Neural cell (in vitro differentiated cells): ENCODE data around the gene CTBP2. TPM values are rescaled to one million over a fixed set of nuclear protein-coding genes. Genes with fewer than 3 reads are reported as not detected.

Experiments used
- H2AFZ ChIP-seq: fragments of 200-600, 300-800 bp; sonication (generic), shearing (Covaris generic); 2 replicates; pipeline ENCODE4 v1.6.0; 2014; ENCODE audit warnings: low read depth, mild to moderate bottlenecking, antibody characterized with exemption, low read length, moderate library complexity
- H3F3A ChIP-seq: fragments of 200-600 bp; shearing (Covaris generic); 2 replicates; pipeline ENCODE4 v1.6.1; 2016; ENCODE audit warnings: mild to moderate bottlenecking, moderate library complexity, mixed read lengths, antibody characterized with exemption, low read length; ENCODE audit not compliant: insufficient read depth, poor library complexity, severe bottlenecking
- H3K27ac ChIP-seq: fragments of 200-600, 300-800 bp; sonication (generic), shearing (Covaris generic); 2 replicates; pipeline ENCODE4 v1.5.1; 2014; ENCODE audit warnings: mild to moderate bottlenecking, low read length, moderate library complexity
- H3K27me3 ChIP-seq: fragments of 300-800, 200-600 bp; sonication (generic), shearing (Covaris generic); 2 replicates; pipeline ENCODE4 v1.6.0; 2014; ENCODE audit warnings: mild to moderate bottlenecking, low read depth, low read length, moderate library complexity; ENCODE audit not compliant: insufficient read depth
- H3K36me3 ChIP-seq: fragments of 300-800, 200-600 bp; sonication (generic), shearing (Covaris generic); 2 replicates; pipeline ENCODE4 v1.5.1; 2014; ENCODE audit warnings: mild to moderate bottlenecking, antibody characterized with exemption, low read length, moderate library complexity; ENCODE audit not compliant: insufficient read depth
- H3K4me2 ChIP-seq: fragments of 300-800, 200-600 bp; sonication (generic), shearing (Covaris generic); 2 replicates; pipeline ENCODE4 v1.6.0; 2014; ENCODE audit warnings: mild to moderate bottlenecking, low read length
- H3K4me3 ChIP-seq: fragments of 300-800, 200-600 bp; sonication (generic), shearing (Covaris generic); 2 replicates; pipeline ENCODE4 v1.5.1; 2014; ENCODE audit warnings: mild to moderate bottlenecking, low read length, moderate library complexity
- H3K79me2 ChIP-seq: fragments of 200-600 bp; shearing (Covaris generic); replicated peaks from 2 replicates; pipeline ENCODE4 v1.6.0; 2014; ENCODE audit warnings: mild to moderate bottlenecking, low read length, moderate library complexity; ENCODE audit not compliant: insufficient read depth
- H3K9ac ChIP-seq: fragments of 300-800, 200-600 bp; sonication (generic), shearing (Covaris generic); 2 replicates; pipeline ENCODE4 v1.6.1; 2016; ENCODE audit warnings: mild to moderate bottlenecking, low read length, mixed read lengths
- H3K9me2 ChIP-seq: fragments of 200-600 bp; shearing (Covaris generic); 2 replicates; pipeline ENCODE4 v1.6.1; 2016; ENCODE audit warnings: mild to moderate bottlenecking, low read length, mixed read lengths; ENCODE audit not compliant: insufficient read depth
- H3K9me3 ChIP-seq: fragments of 200-600, 300-800 bp; sonication (generic), shearing (Covaris generic); 2 replicates; pipeline ENCODE4 v1.6.1; 2016; ENCODE audit warnings: mild to moderate bottlenecking, mixed run types, low read length, moderate library complexity, mixed read lengths
- H4K20me1 ChIP-seq: fragments of 200-600 bp; shearing (Covaris generic); 2 replicates; pipeline ENCODE4 v1.6.1; 2016; ENCODE audit warnings: mild to moderate bottlenecking, mixed run types; ENCODE audit not compliant: insufficient read depth
- EP300 ChIP-seq: fragments of 450-650 bp; conservative IDR thresholded peaks from 2 replicates; pipeline ENCODE4 v1.6.1; 2014; ENCODE audit warnings: antibody characterized with exemption, mild to moderate bottlenecking, moderate library complexity; ENCODE audit not compliant: poor library complexity, severe bottlenecking
- EZH2 ChIP-seq: fragments of 200-600, 300-800 bp; shearing (Covaris generic), sonication (generic); IDR thresholded peaks from 2 replicates; pipeline ENCODE4 v1.6.1; 2014; ENCODE audit warnings: antibody characterized with exemption, low read length, borderline replicate concordance, mild to moderate bottlenecking; ENCODE audit not compliant: insufficient read depth, poor library complexity, severe bottlenecking
- MXI1 ChIP-seq: fragments of 450-650 bp; conservative IDR thresholded peaks from 2 replicates; pipeline ENCODE4 v1.6.1; 2014; ENCODE audit warnings: antibody characterized with exemption, mild to moderate bottlenecking; ENCODE audit not compliant: poor library complexity, severe bottlenecking
- POLR2AphosphoS5 ChIP-seq: IDR thresholded peaks from 2 replicates; pipeline ENCODE4 v1.6.1; 2012
- RAD21 ChIP-seq: fragments of 450-650 bp; conservative IDR thresholded peaks from 2 replicates; pipeline ENCODE4 v1.6.1; 2014; ENCODE audit warnings: antibody characterized with exemption, mild to moderate bottlenecking, moderate library complexity
- SMC3 ChIP-seq: fragments of 450-650 bp; conservative IDR thresholded peaks from 2 replicates; pipeline ENCODE4 v1.6.1; 2014; ENCODE audit warnings: antibody characterized with exemption, mild to moderate bottlenecking, moderate library complexity; ENCODE audit not compliant: poor library complexity
- TAF1 ChIP-seq: IDR thresholded peaks from 2 replicates; pipeline ENCODE4 v1.6.1; 2012; ENCODE audit warnings: low read depth
- polyA plus RNA-seq: library from polyadenylated mRNA; depleted of rRNA; stranded (reverse); fragments of >200 nt; gene quantifications from 2 replicates; pipeline ENCODE4 v1.2.3, GENCODE V29; 2014
- TF ChIP-seq, protein P1 (sequence below): IDR thresholded peaks from 2 replicates; pipeline ENCODE4 v1.6.1; 2012; ENCODE audit warnings: borderline replicate concordance
- TF ChIP-seq, protein P2 (sequence below): fragments of 450-650 bp; IDR thresholded peaks from 2 replicates; pipeline ENCODE4 v1.5.1; 2014; ENCODE audit warnings: antibody characterized with exemption, mild to moderate bottlenecking, moderate library complexity; ENCODE audit not compliant: poor library complexity, severe bottlenecking

CTBP2 gene
- polyA plus RNA-seq, 1 donor from 2014 or later: 59.5 TPM

DNA sequence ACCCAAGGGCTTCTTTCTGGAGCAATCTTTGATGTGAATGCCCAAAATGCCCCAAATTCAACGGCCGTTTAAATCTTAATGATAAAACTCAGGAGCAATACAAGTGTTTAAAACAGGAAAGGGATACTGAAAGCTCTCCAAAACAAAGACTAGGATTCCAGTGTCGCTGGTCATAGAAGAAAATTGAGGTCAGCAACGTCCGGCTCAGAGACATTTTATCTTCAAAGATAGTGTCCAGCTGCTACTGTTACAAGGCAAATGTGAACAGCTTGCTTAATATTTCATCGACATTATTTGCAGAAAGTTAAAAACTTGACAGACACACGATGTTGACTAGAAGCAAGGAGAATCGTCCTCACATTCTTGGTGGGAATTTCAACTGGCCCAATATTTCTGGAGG lies 15.4 kb upstream of the CTBP2 start:
- H3K9me3 ChIP-seq: no peaks in the 10 kb centered on the region
- H3K4me3 ChIP-seq: no peak overlapping the region
- H2AFZ ChIP-seq: no peak overlapping the region
- no peaks in the 10 kb centered on the region for H4K20me1 ChIP-seq
- no peaks in the 10 kb centered on the region for H3K9me2 ChIP-seq
- H3K36me3 ChIP-seq: no peaks in the 10 kb centered on the region
- H3K27me3 ChIP-seq: no peaks in the 10 kb centered on the region
- no peaks in the 10 kb centered on the region for H3F3A ChIP-seq
- no peak overlapping the region for H3K4me2 ChIP-seq
- no peak overlapping the region for H3K9ac ChIP-seq
- TF ChIP-seq EZH2 (no peak), POLR2AphosphoS5 (no peak), TAF1 (no peak), EP300 (no peak)
- TF ChIP-seq, protein P1, sequence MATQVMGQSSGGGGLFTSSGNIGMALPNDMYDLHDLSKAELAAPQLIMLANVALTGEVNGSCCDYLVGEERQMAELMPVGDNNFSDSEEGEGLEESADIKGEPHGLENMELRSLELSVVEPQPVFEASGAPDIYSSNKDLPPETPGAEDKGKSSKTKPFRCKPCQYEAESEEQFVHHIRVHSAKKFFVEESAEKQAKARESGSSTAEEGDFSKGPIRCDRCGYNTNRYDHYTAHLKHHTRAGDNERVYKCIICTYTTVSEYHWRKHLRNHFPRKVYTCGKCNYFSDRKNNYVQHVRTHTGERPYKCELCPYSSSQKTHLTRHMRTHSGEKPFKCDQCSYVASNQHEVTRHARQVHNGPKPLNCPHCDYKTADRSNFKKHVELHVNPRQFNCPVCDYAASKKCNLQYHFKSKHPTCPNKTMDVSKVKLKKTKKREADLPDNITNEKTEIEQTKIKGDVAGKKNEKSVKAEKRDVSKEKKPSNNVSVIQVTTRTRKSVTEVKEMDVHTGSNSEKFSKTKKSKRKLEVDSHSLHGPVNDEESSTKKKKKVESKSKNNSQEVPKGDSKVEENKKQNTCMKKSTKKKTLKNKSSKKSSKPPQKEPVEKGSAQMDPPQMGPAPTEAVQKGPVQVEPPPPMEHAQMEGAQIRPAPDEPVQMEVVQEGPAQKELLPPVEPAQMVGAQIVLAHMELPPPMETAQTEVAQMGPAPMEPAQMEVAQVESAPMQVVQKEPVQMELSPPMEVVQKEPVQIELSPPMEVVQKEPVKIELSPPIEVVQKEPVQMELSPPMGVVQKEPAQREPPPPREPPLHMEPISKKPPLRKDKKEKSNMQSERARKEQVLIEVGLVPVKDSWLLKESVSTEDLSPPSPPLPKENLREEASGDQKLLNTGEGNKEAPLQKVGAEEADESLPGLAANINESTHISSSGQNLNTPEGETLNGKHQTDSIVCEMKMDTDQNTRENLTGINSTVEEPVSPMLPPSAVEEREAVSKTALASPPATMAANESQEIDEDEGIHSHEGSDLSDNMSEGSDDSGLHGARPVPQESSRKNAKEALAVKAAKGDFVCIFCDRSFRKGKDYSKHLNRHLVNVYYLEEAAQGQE: no peak
- H3K27ac ChIP-seq: no peak overlapping the region
- H3K79me2 ChIP-seq: no peaks in the 10 kb centered on the region

DNA sequence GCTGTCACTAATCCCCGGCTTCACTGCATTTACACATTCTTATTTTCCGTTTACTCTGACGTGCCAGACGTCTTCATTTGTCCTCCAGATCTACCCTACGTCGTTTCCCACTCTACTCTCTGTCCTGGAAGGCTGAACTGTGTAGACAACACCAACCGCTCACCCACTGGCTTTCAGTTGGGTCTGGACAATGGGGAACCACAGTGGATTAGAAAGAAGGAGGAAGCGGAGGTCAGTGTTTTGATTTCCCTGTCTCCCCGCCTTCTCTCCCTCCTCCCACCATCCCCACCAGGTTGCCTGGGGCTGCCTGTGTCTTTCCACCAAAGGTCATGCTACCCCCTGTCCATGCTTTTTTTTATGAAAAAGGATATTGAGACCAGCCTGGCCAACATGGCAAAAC lies 14.0 kb upstream of the CTBP2 start:
- TF ChIP-seq, protein P1: no peak
- TF ChIP-seq EZH2: no peak
- no peak for TF ChIP-seq RAD21
- no peak for TF ChIP-seq EP300
- no peak for TF ChIP-seq MXI1
- TF ChIP-seq, protein P2, sequence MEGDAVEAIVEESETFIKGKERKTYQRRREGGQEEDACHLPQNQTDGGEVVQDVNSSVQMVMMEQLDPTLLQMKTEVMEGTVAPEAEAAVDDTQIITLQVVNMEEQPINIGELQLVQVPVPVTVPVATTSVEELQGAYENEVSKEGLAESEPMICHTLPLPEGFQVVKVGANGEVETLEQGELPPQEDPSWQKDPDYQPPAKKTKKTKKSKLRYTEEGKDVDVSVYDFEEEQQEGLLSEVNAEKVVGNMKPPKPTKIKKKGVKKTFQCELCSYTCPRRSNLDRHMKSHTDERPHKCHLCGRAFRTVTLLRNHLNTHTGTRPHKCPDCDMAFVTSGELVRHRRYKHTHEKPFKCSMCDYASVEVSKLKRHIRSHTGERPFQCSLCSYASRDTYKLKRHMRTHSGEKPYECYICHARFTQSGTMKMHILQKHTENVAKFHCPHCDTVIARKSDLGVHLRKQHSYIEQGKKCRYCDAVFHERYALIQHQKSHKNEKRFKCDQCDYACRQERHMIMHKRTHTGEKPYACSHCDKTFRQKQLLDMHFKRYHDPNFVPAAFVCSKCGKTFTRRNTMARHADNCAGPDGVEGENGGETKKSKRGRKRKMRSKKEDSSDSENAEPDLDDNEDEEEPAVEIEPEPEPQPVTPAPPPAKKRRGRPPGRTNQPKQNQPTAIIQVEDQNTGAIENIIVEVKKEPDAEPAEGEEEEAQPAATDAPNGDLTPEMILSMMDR: no peak
- TF ChIP-seq TAF1: no peak
- no peak for TF ChIP-seq SMC3
- no peak for TF ChIP-seq POLR2AphosphoS5
- no peaks in the 10 kb centered on the region for H3K79me2 ChIP-seq
- H3K4me2 ChIP-seq: no peak overlapping the region
- no peaks in the 10 kb centered on the region for H3K9me3 ChIP-seq
- H3K4me3 ChIP-seq: no peak overlapping the region
- H4K20me1 ChIP-seq: no peaks in the 10 kb centered on the region
- H3K27me3 ChIP-seq: peaks cover 5% of the 10 kb centered on the region
- no peak overlapping the region for H2AFZ ChIP-seq
- no peak overlapping the region for H3K27ac ChIP-seq
- no peaks in the 10 kb centered on the region for H3K9me2 ChIP-seq
- no peaks in the 10 kb centered on the region for H3K36me3 ChIP-seq
- no peak overlapping the region for H3K9ac ChIP-seq
- no peaks in the 10 kb centered on the region for H3F3A ChIP-seq
